DOHH2 (cell line): ENCODE measurements around the gene PRX.

Experiments used
- H3F3A ChIP-seq: fragments of 200-600 bp; sonication (generic), shearing (Covaris generic); 2 replicates; pipeline ENCODE4 v1.6.0; 2016; ENCODE audit warnings: antibody characterized with exemption, mild to moderate bottlenecking; ENCODE audit not compliant: control insufficient read depth, insufficient read depth
- H3K27ac ChIP-seq: fragments of 200-600 bp; sonication (generic); 2 replicates; pipeline ENCODE4 v1.5.1; 2014; ENCODE audit warnings: low read depth, mild to moderate bottlenecking, low read length, moderate library complexity
- H3K27me3 ChIP-seq: fragments of 200-600 bp; sonication (generic); 2 replicates; pipeline ENCODE4 v1.6.1; 2014; ENCODE audit warnings: mild to moderate bottlenecking, low read length, mixed read lengths; ENCODE audit not compliant: control insufficient read depth
- H3K36me3 ChIP-seq: fragments of 200-600 bp; sonication (generic); 2 replicates; pipeline ENCODE4 v1.6.1; 2014; ENCODE audit warnings: mild to moderate bottlenecking, low read length, moderate library complexity, mixed read lengths; ENCODE audit not compliant: control insufficient read depth
- H3K4me1 ChIP-seq: fragments of 200-600 bp; sonication (generic); 2 replicates; pipeline ENCODE4 v1.6.1; 2014; ENCODE audit warnings: mild to moderate bottlenecking, low read length, mixed read lengths; ENCODE audit not compliant: control insufficient read depth
- H3K4me2 ChIP-seq: fragments of 200-600 bp; sonication (generic); 2 replicates; pipeline ENCODE4 v1.6.0; 2014; ENCODE audit warnings: mild to moderate bottlenecking, low read length, moderate library complexity
- H3K4me3 ChIP-seq: fragments of 200-600 bp; sonication (generic); 2 replicates; pipeline ENCODE4 v1.5.1; 2014; ENCODE audit warnings: mild to moderate bottlenecking, low read length, mixed read lengths
- H3K79me2 ChIP-seq: fragments of 200-600 bp; sonication (generic); 2 replicates; pipeline ENCODE4 v1.6.1; 2014; ENCODE audit warnings: mild to moderate bottlenecking, low read length, mixed read lengths; ENCODE audit not compliant: control insufficient read depth
- H3K9me2 ChIP-seq: fragments of 200-600 bp; sonication (generic); replicated peaks from 2 replicates; pipeline ENCODE4 v1.6.1; 2014; ENCODE audit warnings: mild to moderate bottlenecking, low read length, mixed read lengths; ENCODE audit not compliant: control insufficient read depth
- H3K9me3 ChIP-seq: fragments of 200-600 bp; sonication (generic); 2 replicates; pipeline ENCODE4 v1.6.1; 2014; ENCODE audit warnings: antibody characterized with exemption, low read length, mixed read lengths; ENCODE audit not compliant: control insufficient read depth, insufficient read depth
- H4K20me1 ChIP-seq: fragments of 200-600 bp; sonication (generic); 2 replicates; pipeline ENCODE4 v1.6.0; 2014; ENCODE audit warnings: low read depth, mild to moderate bottlenecking, antibody characterized with exemption, low read length, moderate library complexity; ENCODE audit not compliant: control insufficient read depth, insufficient read depth
- CTCF ChIP-seq: fragments of 200-600 bp; sonication (generic); IDR thresholded peaks from one replicate; pipeline ENCODE4 v1.5.1; 2014; ENCODE audit warnings: antibody characterized with exemption, mild to moderate bottlenecking, low read depth, low read length; ENCODE audit not compliant: poor library complexity, severe bottlenecking
- EZH2phosphoT487 ChIP-seq: fragments of 200-600 bp; sonication (generic); IDR thresholded peaks from 2 replicates; pipeline ENCODE4 v1.6.1; 2017; ENCODE audit warnings: borderline replicate concordance, mild to moderate bottlenecking, antibody characterized with exemption, low read length, moderate library complexity, mixed read lengths

Gene PRX

GRCh38 chr19:40396886-40397567 lies 16.2 kb downstream of the PRX start:
- Histone ChIP-seq H3K4me2 (no peak overlapping the region), H3K9me3 (no peaks in the 10 kb centered on the region)
- TF ChIP-seq CTCF (no peak), EZH2phosphoT487 (no peak)

GRCh38 chr19:40395956-40396355 lies 17.2 kb downstream of the PRX start:
- H3K4me2 ChIP-seq = no peak overlapping the region
- no peaks in the 10 kb centered on the region for H3K4me1 ChIP-seq
- H3F3A ChIP-seq = no peaks in the 10 kb centered on the region
- no peaks in the 10 kb centered on the region for H4K20me1 ChIP-seq
- TF ChIP-seq EZH2phosphoT487 = no peak
- no peak overlapping the region for H3K4me3 ChIP-seq
- no peaks in the 10 kb centered on the region for H3K9me2 ChIP-seq
- H3K27ac ChIP-seq = no peak overlapping the region
- no peaks in the 10 kb centered on the region for H3K79me2 ChIP-seq
- no peaks in the 10 kb centered on the region for H3K36me3 ChIP-seq
- H3K9me3 ChIP-seq = no peaks in the 10 kb centered on the region
- H3K27me3 ChIP-seq = no peaks in the 10 kb centered on the region

More at GRCh38 chr19:40396886-40397567, 16.2 kb downstream of the PRX start:
- Histone ChIP-seq H3K36me3 (no peaks in the 10 kb centered on the region), H3K4me1 (no peaks in the 10 kb centered on the region), H3K9me2 (no peaks in the 10 kb centered on the region), H3K79me2 (no peaks in the 10 kb centered on the region), H3K27me3 (no peaks in the 10 kb centered on the region), H4K20me1 (no peaks in the 10 kb centered on the region), H3F3A (no peaks in the 10 kb centered on the region), H3K4me3 (no peak overlapping the region), H3K27ac (no peak overlapping the region)

- Histone ChIP-seq H3K27me3 (no peaks in the 10 kb centered on the region), H3K4me2 (no peak overlapping the region)
- TF ChIP-seq EZH2phosphoT487 (no peak), CTCF (no peak)
These were observed 18.4 kb downstream of the PRX start for GRCh38 chr19:40394816-40395210.

More at GRCh38 chr19:40394816-40395210, 18.4 kb downstream of the PRX start:
- H3K4me3 ChIP-seq = no peak overlapping the region
- H3K9me3 ChIP-seq = no peaks in the 10 kb centered on the region
- H3K79me2 ChIP-seq = no peaks in the 10 kb centered on the region
- H3K4me1 ChIP-seq = no peaks in the 10 kb centered on the region
- no peak overlapping the region for H3K27ac ChIP-seq
- no peaks in the 10 kb centered on the region for H3K36me3 ChIP-seq
- H3F3A ChIP-seq = no peaks in the 10 kb centered on the region
- no peaks in the 10 kb centered on the region for H3K9me2 ChIP-seq
- no peaks in the 10 kb centered on the region for H4K20me1 ChIP-seq
